Endometrium (tissue), 2 donors: Measurements from ENCODE around the gene SNAP29.
A peak's percentile ranks its signal among the peaks of the same experiment; 100 is the strongest.
"Not testable (repeated sequence)": the region's sequence is repeated elsewhere in the genome, so short reads cannot be mapped to it uniquely, and the experiment has no call there.

Source experiments
- FAIRE-seq: peaks from 2 replicates; lab custom pipeline; 2012; peaks lifted over from hg19 to GRCh38; lab: Jason Lieb, UNC
- donor health status: control.
- donor health status: control.

Gene SNAP29

GRCh38 chr22:20867179-20868024, 8.6 kb downstream of the SNAP29 start:
- peak; percentile 82 for FAIRE-seq

DNA sequence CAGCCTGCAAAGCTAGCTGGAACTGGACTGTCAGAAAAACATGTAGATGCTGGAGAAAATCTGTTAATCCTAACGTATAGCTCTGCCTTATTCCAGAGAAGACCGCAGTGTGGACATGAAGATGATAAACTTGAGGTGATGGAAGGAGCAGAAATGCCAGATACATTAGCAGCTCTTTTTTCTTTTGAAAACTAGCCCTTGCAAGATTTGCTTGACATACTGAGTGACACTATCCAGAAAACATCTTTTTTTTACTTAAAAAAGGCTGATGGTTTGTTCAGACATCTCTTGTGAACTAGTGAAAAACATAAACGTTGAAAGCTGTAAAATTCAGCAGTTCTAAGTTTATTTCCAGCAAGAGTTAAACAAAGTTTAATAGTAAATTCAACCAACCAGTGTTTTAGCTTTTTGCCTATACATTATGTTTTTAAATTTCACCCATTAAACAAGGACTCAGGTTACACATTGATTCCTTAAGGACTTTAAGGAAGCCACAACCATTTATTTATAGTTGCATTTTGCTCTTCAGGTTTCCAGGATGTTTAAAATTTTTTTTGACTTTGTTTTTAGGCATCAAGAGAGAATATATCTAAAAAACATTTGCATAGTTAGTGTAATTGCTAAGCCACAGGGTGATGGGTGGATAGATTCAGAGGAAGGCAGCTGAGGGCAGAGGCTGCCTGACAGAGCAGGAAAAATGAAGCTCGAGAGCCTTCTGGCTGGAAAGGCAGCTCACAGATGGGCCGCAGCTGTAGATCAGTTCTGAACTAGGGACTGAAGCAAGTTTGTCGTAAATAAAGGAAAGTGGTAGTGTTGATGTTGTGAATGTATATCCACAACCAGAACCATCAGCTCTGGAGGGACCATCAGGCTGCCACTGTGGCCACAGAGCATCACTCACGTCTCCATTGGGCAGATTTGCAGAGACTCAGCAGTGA, 9.5 kb downstream of the SNAP29 start:
- FAIRE-seq: no peak

DNA sequence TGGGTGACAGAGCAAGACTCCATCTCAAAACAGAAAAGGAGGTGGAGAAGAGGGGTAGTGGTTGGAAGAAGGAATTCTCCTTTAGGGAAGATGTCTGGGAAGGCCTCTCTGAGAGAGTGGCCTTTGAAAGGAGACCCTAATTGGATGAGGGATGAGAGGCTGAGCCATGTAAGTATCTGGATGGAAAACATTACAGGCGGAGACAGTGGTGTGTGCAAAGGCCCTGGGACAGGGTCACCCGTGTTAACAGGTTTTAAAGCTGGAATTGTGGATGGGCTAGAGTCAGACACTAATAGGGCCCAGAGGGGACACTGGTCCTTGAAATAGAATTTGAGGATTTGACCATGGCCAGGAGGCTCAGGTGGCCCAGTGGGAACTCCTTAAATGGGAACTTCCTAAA, 10.4 kb downstream of the SNAP29 start:
- FAIRE-seq: no peak

DNA sequence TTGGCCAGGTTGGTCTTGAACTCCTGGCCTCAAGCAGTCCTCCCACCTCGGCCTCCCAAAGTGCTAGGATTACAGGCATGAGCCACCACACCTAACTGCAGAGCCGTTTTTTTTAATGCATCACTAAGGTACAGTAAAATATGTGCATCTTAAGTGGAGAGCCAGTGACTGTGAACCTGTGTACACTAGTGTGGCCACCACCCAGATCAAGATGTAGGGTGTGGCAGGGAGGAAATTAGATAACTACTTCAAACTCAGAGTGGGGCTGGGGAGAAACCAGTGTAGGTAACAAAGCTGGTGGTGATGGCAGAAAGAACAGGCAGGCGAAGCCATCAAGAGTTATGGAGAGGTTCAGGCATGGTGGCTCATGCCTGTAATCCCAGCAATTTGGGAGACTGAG, 14.4 kb downstream of the SNAP29 start:
- FAIRE-seq: no peak

GRCh38 chr22:20875296-20875695, 16.5 kb downstream of the SNAP29 start:
- FAIRE-seq: no peak

- FAIRE-seq: no peak
These were observed 18.9 kb downstream of the SNAP29 start for GRCh38 chr22:20877715-20878114.

- FAIRE-seq: no peak
These were observed 22.4 kb downstream of the SNAP29 start for GRCh38 chr22:20881231-20881630.

GRCh38 chr22:20881869-20882815, 23.3 kb downstream of the SNAP29 start:
- no peak for FAIRE-seq

- no peak for FAIRE-seq
These were observed 24.0 kb downstream of the SNAP29 start for GRCh38 chr22:20882855-20883254.

- FAIRE-seq: no peak
These were observed 25.6 kb downstream of the SNAP29 start for GRCh38 chr22:20884454-20884853.

DNA sequence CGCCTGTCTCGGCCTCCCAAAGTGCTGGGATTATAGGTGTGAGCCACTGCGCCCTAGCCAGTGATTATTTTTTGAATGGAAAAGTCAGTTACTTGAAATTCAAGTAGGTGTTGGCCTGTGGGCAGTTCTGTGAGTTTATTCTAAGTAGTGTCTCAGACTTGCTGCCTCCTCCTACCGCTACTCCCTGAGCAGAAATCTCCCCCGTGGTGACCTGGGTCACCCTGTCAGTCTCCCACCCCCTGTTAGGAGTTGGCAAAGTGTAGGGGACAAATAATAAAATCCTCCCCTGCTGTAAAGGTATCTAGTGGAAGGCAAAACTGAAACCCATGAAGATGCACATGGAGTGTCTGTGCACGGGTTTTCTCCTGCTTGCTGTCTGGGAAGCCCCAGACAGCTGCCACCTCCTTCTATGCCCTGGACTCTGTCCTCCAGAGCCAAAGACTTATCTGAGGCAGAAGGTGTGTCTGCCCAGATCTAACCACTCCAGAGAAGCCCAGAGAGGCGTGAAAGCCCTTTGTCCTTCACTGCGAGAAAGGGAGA, 26.3 kb downstream of the SNAP29 start:
- FAIRE-seq: no peak

DNA sequence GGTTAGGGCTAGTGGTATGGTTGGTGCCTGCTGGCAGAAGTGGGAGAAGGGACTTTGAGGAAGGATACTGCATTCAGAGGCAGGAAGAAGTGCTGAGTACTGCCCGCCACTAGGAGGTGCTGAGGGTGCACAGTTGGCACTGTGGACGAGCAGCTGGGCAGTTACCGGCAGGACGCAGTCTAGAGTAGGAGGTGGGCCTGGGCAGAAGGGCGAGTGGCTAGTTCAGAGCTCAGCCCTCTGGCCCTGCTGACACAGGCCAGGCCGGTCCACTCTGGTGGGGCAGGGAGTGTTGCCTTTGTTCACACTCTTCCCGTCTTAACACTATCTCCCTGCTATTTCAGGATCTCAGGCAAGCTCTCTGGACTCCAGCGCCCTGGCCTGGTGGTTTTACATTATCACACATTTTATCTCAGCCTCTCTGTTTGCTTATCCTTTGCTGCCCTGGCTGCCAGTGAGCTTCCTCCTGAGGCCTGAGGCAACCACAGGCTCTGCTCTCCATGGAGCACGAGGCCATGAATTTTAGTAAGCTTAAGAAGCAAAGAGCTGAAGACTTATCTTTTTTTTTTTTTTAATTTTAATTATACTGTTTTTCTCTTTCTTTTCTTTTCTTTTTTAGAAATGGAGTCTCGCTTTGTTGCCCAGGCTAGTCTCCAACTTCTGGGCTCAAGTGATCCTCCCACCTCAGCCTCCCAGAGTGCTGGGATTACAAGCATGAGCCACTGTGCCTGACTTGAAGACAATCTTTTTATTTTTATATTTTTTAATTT, 26.9 kb downstream of the SNAP29 start:
- no peak for FAIRE-seq

DNA sequence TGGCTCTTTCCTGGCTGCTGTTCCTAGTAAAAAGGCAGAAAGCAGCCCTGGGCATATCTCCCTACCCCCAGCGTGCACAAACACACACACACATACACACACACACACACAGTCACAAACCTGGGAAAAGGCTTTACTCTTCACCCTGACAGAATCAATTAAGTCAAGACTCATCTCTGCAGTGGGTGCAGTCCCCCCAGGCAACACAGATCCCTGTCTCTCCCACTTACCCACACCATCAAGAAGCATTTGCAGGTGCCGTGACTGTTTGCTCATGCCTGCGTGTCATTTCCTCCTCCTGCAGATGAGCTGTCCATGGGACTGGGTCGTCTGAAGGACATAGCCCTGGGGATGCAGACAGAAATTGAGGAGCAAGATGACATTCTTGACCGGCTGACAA, 28.6 kb downstream of the SNAP29 start:
- no peak for FAIRE-seq

DNA sequence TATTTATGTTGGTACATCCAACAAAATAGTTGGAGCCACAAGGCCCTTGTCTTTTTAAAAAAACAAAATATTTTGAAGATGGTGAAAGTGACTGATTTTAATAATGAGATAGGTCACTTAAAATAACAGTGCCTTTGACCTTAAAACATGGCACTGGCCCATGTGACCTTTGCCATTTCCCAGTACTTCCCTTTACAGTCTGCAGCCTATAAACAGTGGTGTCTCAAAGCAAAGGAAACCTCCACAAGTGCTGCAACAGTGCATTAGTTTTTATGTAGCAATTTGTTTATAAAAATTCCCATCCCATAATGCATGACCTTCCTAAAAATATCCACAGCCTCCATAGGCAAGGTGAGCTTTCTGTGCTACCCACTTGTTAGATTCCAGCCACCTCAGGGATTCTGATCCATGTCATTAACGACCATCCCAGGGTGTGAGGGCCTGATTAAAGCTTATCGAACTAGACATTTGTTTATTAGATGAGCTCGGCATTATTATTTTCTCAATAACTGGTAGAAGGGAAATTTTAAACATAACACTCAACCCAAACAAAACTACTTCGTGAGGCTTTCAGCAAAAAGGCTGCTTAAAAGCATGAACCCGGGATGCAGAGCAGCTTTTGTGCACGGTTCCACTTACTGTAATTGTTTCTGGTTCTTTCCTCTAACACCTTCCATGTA, 30.4 kb downstream of the SNAP29 start:
- no peak for FAIRE-seq

GRCh38 chr22:20889904-20890540, 31.2 kb downstream of the SNAP29 start:
- no peak for FAIRE-seq

GRCh38 chr22:20890975-20891374, 32.2 kb downstream of the SNAP29 start:
- FAIRE-seq: no peak

DNA sequence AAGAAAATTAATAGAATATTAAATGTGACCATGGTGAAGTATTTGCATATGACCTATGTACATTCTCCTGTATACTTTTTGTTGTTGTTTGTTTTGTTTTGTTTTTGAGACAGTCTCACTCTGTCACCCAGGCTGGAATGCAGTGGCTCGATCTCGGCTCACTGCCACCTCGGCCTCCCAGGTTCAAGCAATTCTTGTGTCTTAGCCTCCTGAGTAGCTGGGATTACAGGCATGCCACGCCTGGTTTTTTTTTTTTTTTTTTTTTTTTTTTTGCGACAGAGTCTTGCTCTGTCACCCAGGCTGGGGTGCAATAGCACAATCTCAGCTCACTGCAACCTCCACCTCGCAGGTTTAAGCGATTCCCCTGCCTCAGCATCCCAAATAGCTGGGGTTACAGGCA, 38.9 kb downstream of the SNAP29 start:
- FAIRE-seq: not testable (repeated sequence)

DNA sequence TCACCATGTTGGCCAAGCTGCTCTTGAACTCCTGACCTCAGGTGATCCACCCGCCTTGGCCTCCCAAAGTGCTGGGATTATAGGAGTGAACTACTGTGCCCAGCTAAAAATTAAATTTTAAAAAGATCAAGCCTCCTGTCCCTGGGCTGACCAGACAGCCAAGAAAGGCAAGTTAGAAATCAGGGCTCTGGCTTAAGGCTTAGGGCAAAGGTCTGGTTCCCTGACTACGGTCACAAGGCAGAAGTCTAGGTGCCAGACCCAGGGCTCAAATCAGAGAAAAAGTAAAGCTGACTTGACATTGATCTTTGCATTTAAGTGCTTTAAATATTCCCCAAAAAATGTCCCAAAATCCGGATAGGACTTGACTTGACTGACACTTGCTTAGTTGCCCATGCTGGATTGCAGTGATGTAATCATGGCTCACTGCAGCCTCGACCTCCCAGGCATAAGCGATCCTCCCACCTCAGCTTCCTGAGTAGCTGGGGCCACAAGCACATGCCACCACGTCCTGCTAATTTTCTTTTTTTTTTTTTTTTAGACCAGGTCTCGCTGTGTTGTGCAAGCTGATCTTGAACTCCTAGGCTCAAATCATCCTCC, 41.1 kb downstream of the SNAP29 start:
- no peak for FAIRE-seq
